Activated CD8-positive, alpha-beta memory T cell treated with anti-CD3 and anti-CD28 coated beads for 1 hour (primary cell): ENCODE results near the gene CEACAM7.
"Not testable (repeated sequence)": the region's sequence is repeated elsewhere in the genome, so short reads cannot be mapped to it uniquely, and the experiment has no call there.

Experiments
- DNase-seq, 2 donors: peaks; one replicate each; pipeline ENCODE4 v3.0.0-alpha.2; 2020; ENCODE audit warnings: low read depth in 1 of 2; ENCODE audit errors: extremely low read depth in 1 of 2

CEACAM7 gene

DNA sequence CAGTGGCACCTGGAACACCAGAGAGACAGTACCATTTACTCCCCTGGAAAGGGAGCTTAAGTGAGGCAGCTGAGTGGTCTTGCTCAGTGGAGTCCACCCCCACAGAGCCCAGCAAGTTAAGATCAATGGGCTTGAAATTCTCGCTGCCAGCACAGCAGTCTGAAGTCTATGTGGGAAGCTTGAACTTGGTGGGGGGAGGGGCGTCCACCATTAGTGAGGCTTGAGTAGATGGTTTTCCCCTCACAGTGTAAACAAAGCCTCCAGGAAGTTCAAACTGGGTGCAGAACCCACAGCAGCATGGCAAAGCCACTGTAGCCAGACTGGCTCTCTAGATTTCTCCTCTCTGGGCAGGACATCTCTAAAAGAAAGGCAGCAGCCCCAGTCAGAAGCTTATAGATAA lies 30.9 kb downstream of the CEACAM7 start:
- DNase-seq: no peak

DNA sequence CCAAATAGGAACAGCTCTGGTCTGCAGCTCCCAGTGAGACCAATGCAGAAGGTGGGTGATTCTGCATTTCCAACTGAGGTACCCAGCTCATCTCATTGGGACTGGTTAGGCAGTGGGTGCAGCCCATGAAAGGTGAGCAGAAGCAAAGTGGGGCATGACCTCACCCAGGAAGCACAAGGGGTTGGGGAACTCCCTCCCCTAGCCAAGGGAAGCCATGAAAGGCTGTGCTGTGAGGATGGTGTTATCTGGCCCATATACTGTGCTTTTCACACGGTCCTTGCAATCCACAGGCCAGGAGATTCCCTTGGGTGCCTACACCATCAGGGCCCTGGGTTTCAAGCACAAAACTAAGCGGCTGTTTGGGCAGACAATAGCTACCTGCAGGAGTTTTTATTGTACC lies 31.3 kb downstream of the CEACAM7 start:
- not testable (repeated sequence) for DNase-seq

DNA sequence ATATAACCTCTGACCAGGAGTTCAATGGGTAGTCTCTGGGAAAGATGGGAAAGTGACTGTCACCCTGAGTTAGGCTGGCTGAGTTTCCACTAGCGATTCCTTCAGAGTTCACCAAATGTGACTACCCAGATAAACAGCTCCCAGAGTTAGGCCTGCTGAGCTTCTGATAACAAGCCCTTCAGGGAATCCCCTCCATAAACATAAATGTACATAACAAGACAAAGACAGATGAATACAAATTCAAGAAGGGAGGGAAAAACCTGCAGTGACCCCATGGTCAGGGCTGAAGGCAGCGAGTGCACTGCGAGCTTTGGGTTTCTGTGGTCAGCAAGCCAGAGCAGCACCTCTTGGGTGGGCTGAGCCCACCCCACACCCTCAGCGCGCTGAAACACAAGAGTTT lies 35.8 kb downstream of the CEACAM7 start:
- DNase-seq: no peak

DNA sequence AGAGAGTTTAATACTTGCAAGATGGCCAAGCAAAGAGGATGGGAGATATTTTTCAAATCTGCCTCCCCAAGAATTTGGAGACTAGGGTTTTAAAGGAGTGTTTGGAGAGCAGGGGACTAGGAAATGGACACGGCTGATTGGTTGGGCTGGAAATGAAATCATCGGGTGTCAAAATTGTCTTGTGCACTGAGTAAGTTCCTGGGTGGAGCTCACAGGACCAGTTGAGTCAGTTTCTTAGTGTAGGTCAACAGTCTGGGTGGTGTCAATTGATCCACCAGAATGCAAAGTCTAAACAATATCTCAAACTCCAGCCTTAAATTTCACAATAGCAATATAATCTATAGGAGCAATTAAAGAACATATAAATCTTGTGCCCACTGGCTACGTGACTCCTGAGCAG lies 38.2 kb downstream of the CEACAM7 start:
- no peak for DNase-seq

DNA sequence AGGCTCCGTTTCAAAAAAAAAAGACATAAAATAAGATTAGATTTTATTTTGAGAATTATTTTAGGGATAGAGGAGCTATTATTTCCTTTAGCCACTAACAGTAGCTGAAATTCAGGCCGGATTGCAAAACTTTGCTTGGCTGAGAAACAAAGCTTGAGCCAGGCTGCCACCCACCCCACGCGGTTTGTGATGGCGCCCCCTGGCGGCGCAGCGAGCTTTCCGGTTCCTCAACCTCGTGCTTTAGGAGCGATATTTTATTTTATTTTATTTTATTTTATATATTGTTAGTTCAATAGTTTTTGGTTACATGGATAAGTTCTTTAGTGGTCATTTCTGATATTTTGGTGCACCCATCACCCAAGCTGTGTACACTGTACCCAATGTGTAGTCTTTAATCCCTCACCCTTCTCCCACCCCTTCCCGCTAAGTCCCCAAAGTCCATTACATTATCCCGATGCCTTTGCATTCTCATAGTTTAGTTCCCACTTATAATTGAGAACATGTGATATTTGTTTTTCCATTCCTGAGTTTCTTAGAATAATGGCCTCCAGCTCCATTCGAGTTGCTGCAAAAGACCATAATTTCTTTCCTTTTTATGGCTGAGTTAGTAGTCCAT lies 41.4 kb downstream of the CEACAM7 start:
- DNase-seq: peak in 1 of 2 donors; percentile 12

DNA sequence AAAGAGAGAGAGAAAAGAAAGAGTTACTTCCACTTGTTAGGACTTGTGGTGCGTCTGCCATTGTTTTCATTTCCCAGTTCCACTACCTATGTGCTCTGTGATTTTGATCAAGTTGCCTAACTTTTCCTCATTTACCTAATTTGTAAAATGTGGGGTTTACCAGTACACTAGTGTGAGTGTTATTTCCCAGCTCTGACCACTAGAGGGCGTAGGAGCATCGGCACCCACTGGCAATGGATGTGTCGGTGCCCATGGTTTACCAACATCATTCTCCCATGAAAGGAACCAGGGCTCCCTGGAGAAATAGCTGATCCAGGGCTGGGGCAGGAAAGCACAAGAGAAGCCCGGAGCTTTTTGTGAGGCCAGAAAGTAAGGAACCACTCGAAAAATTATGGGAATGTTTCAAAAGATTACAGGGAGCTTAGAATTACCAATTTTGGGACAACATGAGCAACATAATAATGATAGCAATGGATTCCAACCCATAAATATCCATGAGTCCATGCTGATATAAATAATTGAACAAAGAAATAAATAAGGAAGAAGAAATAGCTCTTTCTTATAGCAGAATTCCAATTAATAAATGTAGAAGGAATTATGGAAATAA lies 46.1 kb downstream of the CEACAM7 start:
- DNase-seq: peak; percentile 24 to 45

DNA sequence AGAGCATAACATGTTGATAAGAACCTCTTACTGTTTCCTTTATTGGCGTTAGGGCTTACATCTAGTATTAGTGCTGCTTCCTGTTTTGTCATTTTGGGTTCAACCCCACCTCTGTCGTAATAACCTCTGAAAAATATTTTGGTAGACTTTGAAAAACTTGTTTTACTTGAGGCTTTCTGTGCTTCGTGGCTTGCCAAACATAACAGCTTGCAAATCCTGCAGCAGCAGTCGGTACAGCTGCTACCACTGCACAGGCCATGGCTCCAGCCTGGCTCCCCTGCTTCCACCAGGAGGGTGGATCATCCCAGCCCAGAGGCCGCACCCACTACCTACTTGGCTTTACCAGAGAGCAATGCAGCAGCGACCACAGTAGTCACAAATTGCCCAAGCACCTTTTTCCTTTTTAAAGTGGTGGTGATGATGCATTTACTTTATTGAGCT lies 49.4 kb downstream of the CEACAM7 start:
- DNase-seq: no peak

DNA sequence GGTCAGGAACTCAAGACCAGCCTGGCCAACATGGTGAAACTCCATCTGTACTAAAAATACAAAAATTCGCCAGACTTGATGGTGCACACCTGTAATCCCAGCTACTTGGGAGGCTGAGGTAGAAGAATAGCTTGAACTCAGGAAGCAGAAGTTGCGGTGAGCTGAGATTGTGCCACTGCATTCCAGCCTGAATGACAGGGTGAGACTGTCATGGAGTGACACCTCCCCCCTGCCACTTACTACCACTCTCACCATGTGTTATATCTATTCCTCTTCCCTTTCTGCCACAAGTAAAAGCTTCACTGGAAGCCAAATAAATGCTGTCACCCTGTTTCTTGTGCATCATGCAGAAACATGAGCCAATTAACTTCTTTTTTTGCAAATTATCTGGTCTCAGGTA lies 50.6 kb downstream of the CEACAM7 start:
- no peak for DNase-seq

DNA sequence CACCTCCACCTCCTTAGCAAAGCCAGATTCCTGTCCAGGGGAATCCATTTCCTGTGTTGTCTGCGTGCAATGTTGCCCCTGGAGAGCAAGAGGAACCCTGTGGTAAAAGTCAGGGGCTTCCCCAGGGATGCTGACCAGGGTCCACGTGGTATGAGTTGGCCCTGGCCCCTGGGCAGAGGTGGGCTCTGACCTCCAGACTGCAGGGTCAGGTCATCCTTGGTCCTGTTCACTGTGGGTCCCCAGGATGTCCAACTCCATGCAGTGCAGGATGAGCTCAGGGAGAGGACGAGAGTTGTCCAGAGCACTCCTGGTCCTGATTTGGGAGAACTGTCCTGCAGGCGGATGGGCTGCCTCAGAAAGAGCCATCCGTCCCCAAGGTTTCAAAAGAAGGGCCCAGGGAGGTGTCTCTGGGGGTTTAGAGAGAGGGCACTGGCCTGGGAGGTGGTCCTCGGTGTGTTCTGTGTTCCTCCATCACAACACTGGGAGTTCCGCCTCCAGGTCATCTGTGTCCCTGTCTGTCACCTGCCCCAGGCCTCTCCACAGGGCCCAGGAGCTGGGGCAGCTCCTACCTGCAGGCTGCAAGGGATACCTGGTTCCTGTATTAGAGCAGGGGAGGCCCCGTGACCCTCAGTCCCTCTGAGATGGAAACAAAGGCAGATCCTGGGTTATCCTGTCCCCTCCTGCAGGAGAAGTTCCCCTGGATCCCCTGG lies 59.9 kb downstream of the CEACAM7 start:
- DNase-seq: no peak

DNA sequence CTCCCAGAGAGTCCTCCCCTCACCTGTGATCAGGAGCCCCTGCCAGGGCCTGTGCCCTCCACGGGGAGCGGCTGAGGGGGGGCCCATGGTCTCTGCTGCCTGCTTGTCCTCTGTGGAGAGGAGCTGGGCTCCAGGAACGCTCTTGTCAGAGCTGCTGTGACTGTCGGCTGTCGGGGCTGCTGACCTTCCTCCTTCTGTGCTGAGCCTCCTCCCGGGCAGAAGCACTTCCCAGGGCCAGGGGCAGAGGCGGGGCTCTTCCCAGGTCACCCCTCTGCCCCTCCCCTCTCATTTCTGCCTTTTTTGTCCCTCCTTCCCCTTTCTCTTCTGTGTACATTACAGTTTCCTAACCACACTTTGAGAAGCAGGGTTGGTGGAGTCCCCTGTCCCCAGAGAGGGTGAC lies 61.2 kb downstream of the CEACAM7 start, which contains the start of gene CEACAM4:
CEACAM4 (minus strand) TSS at position 198 of the 400 bp plus-strand sequence; CDS start at position 87, 111 bp downstream.
- DNase-seq: no peak

DNA sequence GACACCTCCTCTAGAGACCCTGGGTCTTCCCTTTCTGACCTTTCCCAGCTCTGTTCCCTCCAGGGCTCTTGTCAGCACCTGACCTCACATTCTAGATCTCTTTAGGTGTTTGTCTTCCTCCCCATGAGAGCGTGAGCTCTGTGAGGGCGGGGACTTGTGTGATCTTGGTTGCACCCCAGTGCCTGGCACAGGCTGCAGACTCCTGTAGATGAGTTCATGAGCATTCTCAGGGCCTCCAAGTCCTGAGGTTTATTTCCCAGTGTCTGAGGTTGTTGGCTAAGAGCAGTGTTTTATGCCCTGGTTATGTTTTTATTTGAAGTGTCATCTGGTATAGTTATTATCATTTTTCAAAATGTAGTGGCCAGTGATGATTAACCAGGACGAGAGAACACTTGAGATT lies 61.8 kb downstream of the CEACAM7 start:
- no peak for DNase-seq

DNA sequence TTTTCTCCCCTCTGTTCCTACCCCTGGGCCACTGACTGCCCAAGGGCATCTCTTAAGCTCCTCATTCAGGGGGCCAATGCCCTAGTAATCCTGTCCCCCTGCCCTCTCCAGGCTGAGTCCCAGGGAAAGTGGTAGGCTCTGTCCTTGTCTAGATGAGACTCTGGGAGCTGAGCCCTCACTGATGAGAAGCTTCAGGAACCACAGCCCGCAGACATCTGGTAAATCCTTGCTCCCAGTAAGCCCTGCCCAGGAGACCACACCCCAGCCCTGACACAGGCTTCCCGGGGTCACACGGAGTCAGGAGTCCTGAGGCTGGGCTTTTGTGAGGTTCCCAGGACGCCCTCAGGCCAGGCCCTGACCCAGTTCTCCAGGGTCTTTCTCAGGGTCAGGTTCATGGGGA lies 63.1 kb downstream of the CEACAM7 start:
- DNase-seq: no peak

DNA sequence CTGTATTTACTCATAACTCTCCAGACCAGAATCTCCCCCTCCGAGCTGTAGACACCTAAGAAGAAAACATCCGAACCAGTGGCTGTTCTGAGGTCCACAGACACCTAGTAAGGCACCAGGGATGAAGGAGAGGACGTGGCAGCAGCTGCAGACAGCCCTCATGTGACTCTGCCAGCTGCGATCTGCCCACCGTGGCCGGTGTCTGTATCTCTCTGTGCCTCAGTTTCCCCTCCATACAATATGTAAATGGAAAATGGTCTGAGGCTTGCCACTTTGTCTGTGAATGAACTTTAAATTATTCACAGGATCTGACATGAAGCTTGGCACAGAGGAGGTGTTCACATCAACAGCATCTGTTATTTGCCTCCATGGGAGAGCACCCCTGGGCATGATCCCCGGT lies 63.6 kb downstream of the CEACAM7 start:
- no peak for DNase-seq

DNA sequence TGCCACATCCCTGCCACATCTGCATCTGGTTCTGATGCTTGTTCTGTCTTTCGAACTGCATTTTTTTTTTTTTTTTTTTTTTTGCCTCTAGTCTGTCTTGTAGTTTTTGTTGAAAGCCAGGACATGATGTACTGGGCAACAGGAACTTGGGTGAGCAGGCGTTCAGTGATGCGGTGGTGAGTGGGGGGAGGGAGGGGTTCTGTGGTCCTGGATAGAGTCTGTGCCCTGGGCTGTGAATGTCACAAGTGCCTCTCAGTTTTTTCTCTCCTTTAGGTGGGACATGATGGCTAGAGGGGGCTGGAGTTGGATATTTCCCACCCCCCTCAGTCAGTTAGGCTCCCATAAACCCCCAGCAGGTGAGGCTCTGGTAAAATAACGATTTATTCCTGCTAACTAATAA lies 64.7 kb downstream of the CEACAM7 start:
- DNase-seq: no peak
